HG03280 (cell line): ENCODE measurements around the gene SLC7A6.

Source experiments
- ATAC-seq: cut with Tn5 transposase; IDR thresholded peaks from one replicate; pipeline ENCODE4 v1.9.1; 2021; ENCODE audit warnings: mild to moderate bottlenecking, moderate library complexity; ENCODE audit not compliant: unreplicated experiment

Gene SLC7A6

GRCh38 chr16:68339214-68339613 is 74.9 kb downstream of the SLC7A6 start:
- no peak for ATAC-seq

DNA sequence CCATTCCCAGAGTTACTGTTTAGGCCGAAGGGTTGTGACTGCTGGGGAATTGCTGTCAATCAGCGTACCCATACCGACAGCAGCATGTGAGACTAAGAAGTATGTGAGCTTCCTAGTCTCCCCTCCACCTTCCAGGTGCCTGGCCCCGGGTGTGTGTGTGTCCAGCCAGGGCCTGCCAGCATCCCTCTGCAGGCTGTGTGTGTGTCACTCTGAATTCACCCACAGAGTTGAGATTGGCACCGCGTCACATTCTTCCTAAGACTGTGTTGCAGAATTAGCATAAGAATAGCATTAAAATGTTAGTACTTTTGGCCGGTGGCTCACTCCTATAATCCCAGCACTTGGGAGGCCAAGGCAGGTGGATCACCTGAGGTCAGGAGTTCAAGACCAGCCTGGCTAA is 78.3 kb downstream of the SLC7A6 start:
- ATAC-seq, result no peak

GRCh38 chr16:68343137-68343536 is 78.8 kb downstream of the SLC7A6 start:
- ATAC-seq, result no peak

GRCh38 chr16:68344252-68344651 is 79.9 kb downstream of the SLC7A6 start:
- no peak for ATAC-seq

- no peak for ATAC-seq
Observed at GRCh38 chr16:68345351-68345810, 81.1 kb downstream of the SLC7A6 start.

- no peak for ATAC-seq
Observed at GRCh38 chr16:68345958-68346635, 81.8 kb downstream of the SLC7A6 start.

DNA sequence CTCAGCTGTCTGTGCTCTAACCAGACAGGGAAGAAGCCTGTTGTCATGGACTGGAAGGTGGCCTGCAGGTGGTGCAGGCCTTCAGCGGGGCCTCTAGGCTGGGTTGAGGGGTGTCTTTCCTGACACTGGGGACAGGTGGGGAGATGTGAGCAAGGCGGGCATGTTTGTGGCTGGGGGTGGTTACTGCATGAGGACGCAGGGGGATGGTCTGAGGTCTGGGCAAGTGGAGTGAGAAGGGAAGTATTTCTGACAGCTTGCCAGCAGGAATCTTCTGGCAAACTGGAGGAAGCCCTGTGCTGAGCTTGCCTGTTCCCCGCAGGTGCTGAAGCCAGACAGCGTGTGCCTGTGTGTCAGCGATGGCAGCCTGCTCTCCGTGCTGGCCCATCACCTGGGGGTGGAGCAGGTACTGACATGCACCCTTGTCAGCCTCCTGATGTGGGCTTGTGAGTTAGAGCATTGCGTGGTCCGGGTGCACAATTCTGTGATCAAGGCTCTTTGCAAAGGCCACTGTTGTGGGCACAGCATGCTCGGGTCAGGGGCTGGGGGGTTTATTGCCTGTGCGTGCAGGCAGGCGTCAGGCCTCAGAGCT is 82.7 kb downstream of the SLC7A6 start:
- no peak for ATAC-seq

- no peak for ATAC-seq
Observed at GRCh38 chr16:68347605-68348004, 83.3 kb downstream of the SLC7A6 start.

- no peak for ATAC-seq
Observed at GRCh38 chr16:68348639-68349445, 84.5 kb downstream of the SLC7A6 start.

- ATAC-seq, result no peak
Observed at GRCh38 chr16:68349838-68350410, 85.6 kb downstream of the SLC7A6 start.

GRCh38 chr16:68350813-68351350 is 86.6 kb downstream of the SLC7A6 start:
- no peak for ATAC-seq
